KMS-11 (cell line): ENCODE measurements around the gene GLB1L2.

ENCODE experiments used
- H2AFZ ChIP-seq: fragments of 200-600 bp; sonication (generic); 2 replicates; pipeline ENCODE4 v1.6.1; 2016; ENCODE audit warnings: antibody characterized with exemption, mixed run types, low read depth
- H3K27ac ChIP-seq: fragments of 200-600 bp; sonication (generic); 2 replicates; pipeline ENCODE4 v1.6.1; 2016; ENCODE audit warnings: mild to moderate bottlenecking, mixed run types
- H3K27me3 ChIP-seq: fragments of 200-600 bp; sonication (generic); 2 replicates; pipeline ENCODE4 v1.6.1; 2017; ENCODE audit warnings: mild to moderate bottlenecking, low read depth, mixed run types, moderate library complexity; ENCODE audit not compliant: insufficient read depth
- H3K36me3 ChIP-seq: fragments of 200-600 bp; sonication (generic); 2 replicates; pipeline ENCODE4 v1.6.1; 2017; ENCODE audit warnings: mild to moderate bottlenecking, mixed run types; ENCODE audit not compliant: insufficient read depth
- H3K4me1 ChIP-seq: fragments of 200-600 bp; sonication (generic); 2 replicates; pipeline ENCODE4 v1.6.1; 2016; ENCODE audit warnings: mild to moderate bottlenecking, low read depth, mixed run types; ENCODE audit not compliant: poor library complexity, severe bottlenecking
- H3K4me2 ChIP-seq: fragments of 200-600 bp; sonication (generic); 2 replicates; pipeline ENCODE4 v1.7.0; 2016; ENCODE audit warnings: mild to moderate bottlenecking, mixed run types
- H3K4me3 ChIP-seq: fragments of 200-600 bp; sonication (generic); IDR thresholded peaks from 2 replicates; pipeline ENCODE4 v1.6.1; 2017; ENCODE audit warnings: low read depth, low read length, mixed read lengths; ENCODE audit not compliant: insufficient read depth
- H3K79me2 ChIP-seq: fragments of 200-600 bp; sonication (generic); 2 replicates; pipeline ENCODE4 v1.6.1; 2016; ENCODE audit warnings: low read depth, mixed run types; ENCODE audit not compliant: insufficient read depth
- H3K9ac ChIP-seq: fragments of 200-600 bp; sonication (generic); 2 replicates; pipeline ENCODE4 v1.6.1; 2016; ENCODE audit warnings: mild to moderate bottlenecking, mixed run types
- H4K20me1 ChIP-seq: fragments of 200-600 bp; sonication (generic); 2 replicates; pipeline ENCODE4 v1.6.1; 2016; ENCODE audit warnings: mild to moderate bottlenecking, mixed run types; ENCODE audit not compliant: insufficient read depth
- CTCF ChIP-seq: fragments of 200-600 bp; sonication (generic); conservative IDR thresholded peaks from 2 replicates; pipeline ENCODE4 v1.6.1; 2017; ENCODE audit warnings: low read depth, mild to moderate bottlenecking, antibody characterized with exemption, low read length, moderate library complexity, mixed read lengths

Gene GLB1L2

GRCh38 chr11:134333946-134334345 lies 2.2 kb downstream of the GLB1L2 start:
- Histone ChIP-seq H2AFZ (no peak overlapping the region), H3K4me2 (no peak overlapping the region), H4K20me1 (no peaks in the 10 kb centered on the region), H3K36me3 (no peaks in the 10 kb centered on the region), H3K79me2 (0 out of 2 replicates have a peak, but pooled peaks cover 4% of the 10 kb centered on the region), H3K9ac (no peak overlapping the region), H3K27me3 (no peaks in the 10 kb centered on the region), H3K4me1 (peaks cover 3% of the 10 kb centered on the region), H3K4me3 (no peak overlapping the region), H3K27ac (no peak overlapping the region)
- no peak for TF ChIP-seq CTCF

- Histone ChIP-seq H3K27me3 (no peaks in the 10 kb centered on the region), H3K36me3 (no peaks in the 10 kb centered on the region), H3K4me2 (no peak overlapping the region)
These were observed 3.2 kb downstream of the GLB1L2 start for GRCh38 chr11:134334796-134335571.

GRCh38 chr11:134337051-134337450 lies 5.3 kb downstream of the GLB1L2 start:
- Histone ChIP-seq H3K79me2 (0 out of 2 replicates have a peak, but pooled peaks cover 4% of the 10 kb centered on the region), H3K4me2 (no peak overlapping the region), H3K36me3 (no peaks in the 10 kb centered on the region), H3K9ac (no peak overlapping the region), H3K4me3 (no peak overlapping the region), H3K27me3 (no peaks in the 10 kb centered on the region), H3K4me1 (no peaks in the 10 kb centered on the region), H2AFZ (no peak overlapping the region), H3K27ac (no peak overlapping the region), H4K20me1 (no peaks in the 10 kb centered on the region)
- TF ChIP-seq CTCF, result no peak

More at GRCh38 chr11:134334796-134335571, 3.2 kb downstream of the GLB1L2 start:
- Histone ChIP-seq H3K4me1 (peaks cover 3% of the 10 kb centered on the region), H4K20me1 (no peaks in the 10 kb centered on the region), H3K27ac (no peak overlapping the region), H3K9ac (no peak overlapping the region), H3K79me2 (0 out of 2 replicates have a peak, but pooled peaks cover 4% of the 10 kb centered on the region), H2AFZ (no peak overlapping the region), H3K4me3 (no peak overlapping the region)
- TF ChIP-seq CTCF, result no peak

GRCh38 chr11:134338068-134338467 lies 6.3 kb downstream of the GLB1L2 start:
- H3K79me2 ChIP-seq, result no peaks in the 10 kb centered on the region
- TF ChIP-seq CTCF, result no peak
- H3K36me3 ChIP-seq, result no peaks in the 10 kb centered on the region
- no peaks in the 10 kb centered on the region for H4K20me1 ChIP-seq
- no peaks in the 10 kb centered on the region for H3K27me3 ChIP-seq
- no peak overlapping the region for H3K27ac ChIP-seq
- no peak overlapping the region for H3K4me2 ChIP-seq
- H3K9ac ChIP-seq, result no peak overlapping the region
- no peak overlapping the region for H3K4me3 ChIP-seq
- no peak overlapping the region for H2AFZ ChIP-seq
- no peaks in the 10 kb centered on the region for H3K4me1 ChIP-seq
